ENCODE data around the gene RNU4-1.

DNA sequence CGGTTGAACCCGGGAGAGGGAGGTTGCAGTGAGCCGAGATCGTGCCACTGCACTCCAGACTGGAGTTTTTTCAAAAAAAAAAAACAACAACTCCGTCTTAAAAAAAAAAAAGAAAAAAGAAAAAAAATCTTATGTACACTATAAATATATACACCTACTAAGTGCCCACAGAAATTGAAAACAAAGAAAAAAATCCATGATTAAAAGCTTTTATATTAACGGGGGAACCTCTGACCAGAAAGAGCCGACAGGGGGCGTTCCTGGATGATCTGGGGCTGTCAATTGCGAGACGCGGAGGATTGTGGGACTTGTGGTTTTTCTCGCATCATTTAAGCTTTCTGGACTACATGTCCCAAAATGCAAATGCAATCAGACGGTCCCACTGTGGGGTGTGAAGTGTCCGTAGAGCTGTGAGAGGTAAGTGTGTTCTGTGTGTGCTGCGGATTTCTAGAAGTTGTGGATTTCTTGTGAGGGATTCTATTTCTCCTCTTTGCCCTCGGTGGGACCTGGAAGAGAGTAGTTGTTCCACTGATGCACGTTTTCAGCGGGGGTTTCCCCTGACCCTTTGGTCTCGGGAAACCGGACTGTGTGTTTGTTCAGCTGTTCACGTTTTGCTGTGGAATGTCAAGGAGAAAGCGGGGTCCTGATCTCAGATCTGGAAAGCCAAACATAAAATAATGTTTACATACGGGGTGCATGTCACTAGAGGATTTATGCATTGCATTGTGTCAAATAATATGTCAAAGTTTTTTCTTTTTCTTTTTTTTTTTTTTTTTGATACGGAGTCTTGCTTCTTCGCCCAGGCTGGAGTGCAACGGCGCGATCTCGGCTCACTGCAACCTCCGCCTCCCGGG lies 9.2 kb upstream of the RNU4-1 start, which contains the start of gene SIRT4:
- TF ChIP-seq CTCF (IDR thresholded peaks at IDR 0.05) (peak; percentile 67 to 97 (median 82)), POLR2A (IDR thresholded peaks at IDR 0.05) (peak in 1 of 2 donors; percentile 46)
